CD14-positive monocyte (primary cell): ENCODE measurements around the gene ANKRD9. TPM values are rescaled to one million over a fixed set of nuclear protein-coding genes. Genes with fewer than 3 reads are reported as not detected.

Experiments
- DNase-seq, 3 donors: peaks; one replicate each; pipeline ENCODE4 v3.0.0-alpha.2; 2011 to 2022
- H2AFZ ChIP-seq: 2 replicates; pipeline ENCODE4 v1.6.0; 2012; ENCODE audit warnings: mild to moderate bottlenecking, low read depth, low read length, inconsistent platforms; ENCODE audit not compliant: insufficient read depth, poor library complexity, severe bottlenecking
- H3K27ac ChIP-seq, 2 donors: 1 replicate in 1 of 2; 2 replicates in 1 of 2; pipeline ENCODE4 v1.5.1; 2012 to 2013; ENCODE audit warnings: low read length in 2 of 2, control low read depth in 1 of 2, inconsistent platforms in 1 of 2, low read depth in 1 of 2, mild to moderate bottlenecking in 1 of 2
- H3K27me3 ChIP-seq, 2 donors: one replicate each; pipeline versions ENCODE4 v1.6.0 to v1.6.1; 2011 to 2013; ENCODE audit warnings: low read length in 2 of 2; ENCODE audit not compliant: control insufficient read depth in 2 of 2, insufficient read depth in 2 of 2
- H3K36me3 ChIP-seq, 2 donors: replicated peaks in 1 of 2; 1 replicate in 1 of 2; 2 replicates in 1 of 2; pipeline versions ENCODE4 v1.5.1 to v1.6.1; 2012 to 2013; ENCODE audit warnings: low read length in 2 of 2, control low read depth in 1 of 2, inconsistent platforms in 1 of 2, mild to moderate bottlenecking in 1 of 2; ENCODE audit not compliant: insufficient read depth in 2 of 2, control insufficient read depth in 1 of 2
- H3K4me1 ChIP-seq, 2 donors: 1 replicate in 1 of 2; 2 replicates in 1 of 2; pipeline versions ENCODE4 v1.5.1 to v1.6.1; 2012 to 2013; ENCODE audit warnings: low read length in 2 of 2, control low read depth in 1 of 2, inconsistent platforms in 1 of 2, mild to moderate bottlenecking in 1 of 2, moderate library complexity in 1 of 2; ENCODE audit not compliant: insufficient read depth in 2 of 2, control insufficient read depth in 1 of 2
- H3K4me2 ChIP-seq: replicated peaks from 2 replicates; pipeline ENCODE3; 2012; ENCODE audit warnings: low read length, moderate library complexity, mild to moderate bottlenecking; ENCODE audit not compliant: poor library complexity, severe bottlenecking; ENCODE audit errors: extremely low read depth
- H3K4me3 ChIP-seq, 3 experiments: fragments of 200-600 bp in 1 of 3; sonication (generic) in 1 of 3; replicated peaks in 1 of 3; 1 replicate in 2 of 3; 2 replicates in 1 of 3; pipeline ENCODE4 v1.5.1; 2011 to 2013; ENCODE audit warnings: low read length in 3 of 3, mild to moderate bottlenecking in 3 of 3, control low read depth in 2 of 3, low read depth in 2 of 3, inconsistent platforms in 1 of 3, moderate library complexity in 1 of 3
- H3K79me2 ChIP-seq: 2 replicates; pipeline ENCODE4 v1.6.0; 2012; ENCODE audit warnings: mild to moderate bottlenecking, control low read depth, inconsistent platforms, low read length, moderate library complexity; ENCODE audit not compliant: insufficient read depth
- H3K9ac ChIP-seq: 2 replicates; pipeline ENCODE4 v1.6.0; 2017; ENCODE audit warnings: low read length, mild to moderate bottlenecking; ENCODE audit not compliant: insufficient read depth, poor library complexity, severe bottlenecking
- H3K9me3 ChIP-seq, 2 donors: replicated peaks in 1 of 2; 1 replicate in 1 of 2; 2 replicates in 1 of 2; pipeline versions ENCODE4 v1.5.1 to v1.6.1; 2012 to 2013; ENCODE audit warnings: low read length in 2 of 2, control low read depth in 1 of 2; ENCODE audit not compliant: control insufficient read depth in 1 of 2, insufficient read depth in 1 of 2
- H4K20me1 ChIP-seq: 2 replicates; pipeline ENCODE4 v1.6.0; 2012; ENCODE audit warnings: mild to moderate bottlenecking, low read length, control low read depth, moderate library complexity; ENCODE audit not compliant: insufficient read depth
- H3K27ac Mint-ChIP-seq, 7 donors: one replicate each; pipeline ENCODE4 v1.8.0; 2020; ENCODE audit warnings: mild to moderate bottlenecking in 7 of 7, mixed read lengths in 7 of 7, moderate library complexity in 6 of 7, inconsistent platforms in 2 of 7
- H3K27me3 Mint-ChIP-seq, 3 donors: one replicate each; pipeline ENCODE4 v1.8.0; 2021 to 2022; ENCODE audit warnings: low read depth in 3 of 3, mild to moderate bottlenecking in 3 of 3, mixed read lengths in 3 of 3, moderate library complexity in 3 of 3, inconsistent platforms in 1 of 3
- H3K36me3 Mint-ChIP-seq, 2 donors: one replicate each; pipeline ENCODE4 v1.8.0; 2020; ENCODE audit warnings: mixed read lengths in 2 of 2, inconsistent platforms in 1 of 2, mild to moderate bottlenecking in 1 of 2
- H3K4me1 Mint-ChIP-seq: one replicate; pipeline ENCODE4 v1.8.0; 2020; ENCODE audit warnings: mild to moderate bottlenecking, mixed read lengths
- H3K4me3 Mint-ChIP-seq, 2 donors: one replicate each; pipeline ENCODE4 v1.8.0; 2020; ENCODE audit warnings: mild to moderate bottlenecking in 2 of 2, mixed read lengths in 2 of 2, moderate library complexity in 1 of 2
- H3K9me3 Mint-ChIP-seq, 7 donors: one replicate each; pipeline ENCODE4 v1.8.0; 2020 to 2022; ENCODE audit warnings: mixed read lengths in 7 of 7, mild to moderate bottlenecking in 6 of 7, moderate library complexity in 6 of 7, inconsistent platforms in 2 of 7
- WGBS: methylation state at CpG from one replicate; pipeline ENCODE4 v1.1.5; 2013; ENCODE audit warnings: missing lambda C conversion rate; ENCODE audit not compliant: insufficient coverage; 5-methylcytosine and 5-hydroxymethylcytosine counted together
- intact Hi-C, 2 donors: fragments of 100-400 bp; cut with micrococcal nuclease; formaldehyde crosslinking; loops; one replicate each; pipeline versions ENCODE4 v1.15.0 to v1.15.1; 2023
- polyA plus RNA-seq, 3 donors: library from polyadenylated mRNA; depleted of rRNA in 1 of 3; unstranded in 2 of 3; stranded (reverse) in 1 of 3; fragments of 300-500 nt in 2 of 3; fragments of >200 nt in 1 of 3; fragmentation: Illumina TruSeq in 2 of 3; gene quantifications; 1 replicate in 2 of 3; 2 replicates in 1 of 3; pipeline ENCODE4 v1.2.3, GENCODE V29; 2012 to 2021
- TF ChIP-seq, protein P1 (sequence below): fragments of 200-600 bp; IDR thresholded peaks from one replicate; pipeline ENCODE4 v1.8.0; 2022; ENCODE audit warnings: antibody characterized with exemption, mild to moderate bottlenecking

ANKRD9 gene
- polyA plus RNA-seq, 3 donors, result 0.43 to 10.8 (median 0.83) TPM

- Mint-ChIP-seq H3K9me3 (no peaks in the 10 kb centered on the region), H3K27ac (peak overlapping the region in 3 of 7 donors; percentile 13 to 53 (median 21)), H3K4me3 (no peak overlapping the region), H3K4me1 (peaks cover 11% of the 10 kb centered on the region), H3K27me3 (no peaks in the 10 kb centered on the region), H3K36me3 (peaks cover 41 to 62% of the 10 kb centered on the region in 2 donors)
- H3K79me2 ChIP-seq, result no peaks in the 10 kb centered on the region
- H3K4me1 ChIP-seq, result peaks cover 13 to 14% of the 10 kb centered on the region in 2 donors
- H2AFZ ChIP-seq, result no peak overlapping the region
- no peak overlapping the region for H3K4me2 ChIP-seq
- H3K4me3 ChIP-seq, result no peak overlapping the region
- 98% methylated on average over 24 of the region's 26 CpGs for WGBS
- no peaks in the 10 kb centered on the region for H3K27me3 ChIP-seq
- TF ChIP-seq, protein P1, sequence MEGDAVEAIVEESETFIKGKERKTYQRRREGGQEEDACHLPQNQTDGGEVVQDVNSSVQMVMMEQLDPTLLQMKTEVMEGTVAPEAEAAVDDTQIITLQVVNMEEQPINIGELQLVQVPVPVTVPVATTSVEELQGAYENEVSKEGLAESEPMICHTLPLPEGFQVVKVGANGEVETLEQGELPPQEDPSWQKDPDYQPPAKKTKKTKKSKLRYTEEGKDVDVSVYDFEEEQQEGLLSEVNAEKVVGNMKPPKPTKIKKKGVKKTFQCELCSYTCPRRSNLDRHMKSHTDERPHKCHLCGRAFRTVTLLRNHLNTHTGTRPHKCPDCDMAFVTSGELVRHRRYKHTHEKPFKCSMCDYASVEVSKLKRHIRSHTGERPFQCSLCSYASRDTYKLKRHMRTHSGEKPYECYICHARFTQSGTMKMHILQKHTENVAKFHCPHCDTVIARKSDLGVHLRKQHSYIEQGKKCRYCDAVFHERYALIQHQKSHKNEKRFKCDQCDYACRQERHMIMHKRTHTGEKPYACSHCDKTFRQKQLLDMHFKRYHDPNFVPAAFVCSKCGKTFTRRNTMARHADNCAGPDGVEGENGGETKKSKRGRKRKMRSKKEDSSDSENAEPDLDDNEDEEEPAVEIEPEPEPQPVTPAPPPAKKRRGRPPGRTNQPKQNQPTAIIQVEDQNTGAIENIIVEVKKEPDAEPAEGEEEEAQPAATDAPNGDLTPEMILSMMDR, result no peak
- no peaks in the 10 kb centered on the region for H3K9me3 ChIP-seq
- H4K20me1 ChIP-seq, result no peaks in the 10 kb centered on the region
- peaks cover 32 to 36% of the 10 kb centered on the region in 2 donors for H3K36me3 ChIP-seq
- H3K27ac ChIP-seq, result no peak overlapping the region
- no peak for DNase-seq
- intact Hi-C loops, result no loop called here
- H3K9ac ChIP-seq, result no peak overlapping the region
These were observed 13.9 kb downstream of the ANKRD9 start for GRCh38 chr14:102495491-102496330.

- Histone ChIP-seq H4K20me1 (no peaks in the 10 kb centered on the region), H3K9me3 (no peaks in the 10 kb centered on the region), H3K4me3 (no peak overlapping the region), H3K4me2 (no peak overlapping the region), H3K36me3 (peaks cover 22 to 27% of the 10 kb centered on the region in 2 donors), H2AFZ (no peak overlapping the region), H3K27ac (no peak overlapping the region), H3K27me3 (no peaks in the 10 kb centered on the region), H3K9ac (no peak overlapping the region), H3K79me2 (no peaks in the 10 kb centered on the region), H3K4me1 (no peaks in the 10 kb centered on the region)
- Mint-ChIP-seq H3K4me3 (no peak overlapping the region), H3K9me3 (no peaks in the 10 kb centered on the region), H3K27ac (no peak overlapping the region), H3K36me3 (peaks cover 33 to 57% of the 10 kb centered on the region in 2 donors), H3K4me1 (no peaks in the 10 kb centered on the region), H3K27me3 (peaks cover 0 to 2% (median 0%) of the 10 kb centered on the region in 3 donors)
- intact Hi-C loops, result no loop called here
- TF ChIP-seq, protein P1, result no peak
- DNase-seq, result no peak
- 98% methylated on average over 15 of the region's 15 CpGs for WGBS
These were observed 16.0 kb downstream of the ANKRD9 start for GRCh38 chr14:102493585-102493984.
